Mesenchymal stem cell (in vitro differentiated cells and primary cell): ENCODE results near the gene NXPH2.

Experiments used
- DNase-seq: peaks from one replicate; pipeline ENCODE4 v3.0.0-alpha.2; 2013
- H2AFZ ChIP-seq: one replicate; pipeline ENCODE4 v1.6.1; 2013; ENCODE audit warnings: low read depth, mild to moderate bottlenecking, control low read depth, inconsistent platforms, low read length, moderate library complexity
- H2AK5ac ChIP-seq: 2 replicates; pipeline ENCODE4 v1.6.1; 2013; ENCODE audit warnings: low read length, moderate library complexity, mild to moderate bottlenecking, inconsistent platforms; ENCODE audit not compliant: severe bottlenecking
- H2BK120ac ChIP-seq: one replicate; pipeline ENCODE4 v1.6.1; 2013; ENCODE audit warnings: low read depth, mild to moderate bottlenecking, inconsistent platforms, low read length, moderate library complexity
- H2BK12ac ChIP-seq, 2 experiments: one replicate each; pipeline ENCODE4 v1.6.1; 2013; ENCODE audit warnings: inconsistent platforms in 2 of 2, low read length in 2 of 2, mild to moderate bottlenecking in 2 of 2, moderate library complexity in 2 of 2, control low read depth in 1 of 2
- H2BK15ac ChIP-seq: one replicate; pipeline ENCODE4 v1.6.1; 2013; ENCODE audit warnings: mild to moderate bottlenecking, low read depth, inconsistent platforms; ENCODE audit not compliant: poor library complexity, severe bottlenecking
- H2BK5ac ChIP-seq: 2 replicates; pipeline ENCODE4 v1.6.1; 2013; ENCODE audit warnings: low read depth, mild to moderate bottlenecking, low read length, control low read depth, inconsistent platforms; ENCODE audit not compliant: poor library complexity, severe bottlenecking
- H3K14ac ChIP-seq, 2 experiments: one replicate each; pipeline ENCODE4 v1.6.1; 2013; ENCODE audit warnings: inconsistent platforms in 2 of 2, low read length in 2 of 2, control low read depth in 1 of 2, mild to moderate bottlenecking in 1 of 2, moderate library complexity in 1 of 2
- H3K18ac ChIP-seq, 2 experiments: one replicate each; pipeline ENCODE4 v1.6.1; 2013; ENCODE audit warnings: inconsistent platforms in 2 of 2, low read length in 2 of 2, control low read depth in 1 of 2, low read depth in 1 of 2, mild to moderate bottlenecking in 1 of 2
- H3K23ac ChIP-seq, 2 experiments: one replicate each; pipeline ENCODE4 v1.6.1; 2013; ENCODE audit warnings: inconsistent platforms in 2 of 2, low read length in 2 of 2, mild to moderate bottlenecking in 2 of 2, moderate library complexity in 2 of 2, control low read depth in 1 of 2
- H3K27ac ChIP-seq: 2 replicates; pipeline ENCODE4 v1.5.1; 2013; ENCODE audit warnings: mild to moderate bottlenecking, moderate library complexity, low read length, control low read depth, inconsistent platforms; ENCODE audit not compliant: poor library complexity, severe bottlenecking
- H3K27me3 ChIP-seq, 2 experiments: 2 replicates each; pipeline versions ENCODE4 v1.6.1 to v1.7.0; 2013; ENCODE audit warnings: low read length in 2 of 2, mild to moderate bottlenecking in 2 of 2, moderate library complexity in 2 of 2, control low read depth in 1 of 2, inconsistent platforms in 1 of 2; ENCODE audit not compliant: control insufficient read depth in 1 of 2, insufficient read depth in 1 of 2
- H3K36me3 ChIP-seq, 2 experiments: 2 replicates each; pipeline versions ENCODE4 v1.6.1 to v1.7.0; 2013; ENCODE audit warnings: low read length in 2 of 2, control low read depth in 1 of 2, inconsistent platforms in 1 of 2, low read depth in 1 of 2, mild to moderate bottlenecking in 1 of 2; ENCODE audit not compliant: insufficient read depth in 2 of 2, control insufficient read depth in 1 of 2
- H3K4ac ChIP-seq, 2 experiments: one replicate each; pipeline ENCODE4 v1.6.1; 2013; ENCODE audit warnings: inconsistent platforms in 2 of 2, low read length in 2 of 2, mild to moderate bottlenecking in 2 of 2, moderate library complexity in 2 of 2, control low read depth in 1 of 2, low read depth in 1 of 2
- H3K4me1 ChIP-seq: 2 replicates; pipeline ENCODE4 v1.6.1; 2013; ENCODE audit warnings: low read depth, low read length, control low read depth; ENCODE audit not compliant: control insufficient read depth, insufficient read depth
- H3K4me2 ChIP-seq: 2 replicates; pipeline ENCODE4 v1.6.1; 2013; ENCODE audit warnings: low read length, mild to moderate bottlenecking, inconsistent platforms; ENCODE audit not compliant: poor library complexity, severe bottlenecking
- H3K4me3 ChIP-seq, 2 experiments: 2 replicates each; pipeline versions ENCODE4 v1.5.1 to v1.7.0; 2013; ENCODE audit warnings: low read length in 2 of 2, mild to moderate bottlenecking in 2 of 2, control low read depth in 1 of 2, low read depth in 1 of 2; ENCODE audit not compliant: insufficient read depth in 1 of 2
- H3K79me1 ChIP-seq: replicated peaks from 2 replicates; pipeline ENCODE4 v1.6.1; 2013; ENCODE audit warnings: mild to moderate bottlenecking, control low read depth, low read length, inconsistent platforms; ENCODE audit not compliant: poor library complexity, severe bottlenecking
- H3K9ac ChIP-seq: 2 replicates; pipeline ENCODE4 v1.7.0; 2013; ENCODE audit warnings: mild to moderate bottlenecking, low read length, moderate library complexity
- H3K9me3 ChIP-seq: 2 replicates; pipeline ENCODE4 v1.7.0; 2013; ENCODE audit warnings: mild to moderate bottlenecking, low read length; ENCODE audit not compliant: control insufficient read depth
- H4K8ac ChIP-seq: one replicate; pipeline ENCODE4 v1.6.1; 2013; ENCODE audit warnings: inconsistent platforms, mild to moderate bottlenecking, low read length, moderate library complexity
- H4K91ac ChIP-seq: one replicate; pipeline ENCODE4 v1.6.1; 2013; ENCODE audit warnings: mild to moderate bottlenecking, low read length, inconsistent platforms
- WGBS: methylation state at CpG from one replicate; pipeline ENCODE4 v1.1.7; 2013; ENCODE audit warnings: mixed read lengths; 5-methylcytosine and 5-hydroxymethylcytosine counted together

NXPH2 gene

DNA sequence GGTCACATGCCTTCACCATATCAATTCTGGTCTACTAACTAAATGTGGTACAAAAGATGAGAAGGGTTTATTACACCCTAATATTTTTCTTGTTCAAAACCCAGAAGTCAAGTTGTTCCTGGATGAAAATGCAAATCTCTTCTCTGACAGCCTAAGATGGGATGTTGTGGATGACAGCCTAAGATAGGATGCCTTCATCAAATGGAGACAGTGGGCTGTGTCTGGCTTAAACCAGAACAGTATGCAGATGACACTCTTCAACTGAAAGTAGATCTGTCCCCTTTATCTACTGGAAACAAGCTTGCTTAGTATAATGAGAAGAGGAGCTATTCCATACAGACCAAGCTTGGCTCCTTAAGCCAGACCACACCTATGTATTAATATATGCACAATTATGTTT, 17.7 kb downstream of the NXPH2 start:
- no peak for DNase-seq
- H3K14ac ChIP-seq, result no peak overlapping the region
- no peaks in the 10 kb centered on the region for H3K36me3 ChIP-seq
- H4K91ac ChIP-seq, result no peak overlapping the region
- no peak overlapping the region for H3K4me2 ChIP-seq
- no peak overlapping the region for H2AFZ ChIP-seq
- H3K4me3 ChIP-seq, result no peak overlapping the region
- no peak overlapping the region for H3K23ac ChIP-seq
- H2BK15ac ChIP-seq, result no peak overlapping the region
- no peaks in the 10 kb centered on the region for H3K4me1 ChIP-seq
- no peak overlapping the region for H2AK5ac ChIP-seq
- peaks cover 0 to 7% of the 10 kb centered on the region in 2 experiments for H3K27me3 ChIP-seq
- H3K9ac ChIP-seq, result no peak overlapping the region
- no peak overlapping the region for H2BK120ac ChIP-seq
- no peak overlapping the region for H4K8ac ChIP-seq
- H3K9me3 ChIP-seq, result no peaks in the 10 kb centered on the region
- no peak overlapping the region for H3K27ac ChIP-seq
- no peak overlapping the region for H2BK12ac ChIP-seq
- H3K18ac ChIP-seq, result no peak overlapping the region
- H3K79me1 ChIP-seq, result no peaks in the 10 kb centered on the region
- H2BK5ac ChIP-seq, result no peak overlapping the region
- no peak overlapping the region for H3K4ac ChIP-seq

DNA sequence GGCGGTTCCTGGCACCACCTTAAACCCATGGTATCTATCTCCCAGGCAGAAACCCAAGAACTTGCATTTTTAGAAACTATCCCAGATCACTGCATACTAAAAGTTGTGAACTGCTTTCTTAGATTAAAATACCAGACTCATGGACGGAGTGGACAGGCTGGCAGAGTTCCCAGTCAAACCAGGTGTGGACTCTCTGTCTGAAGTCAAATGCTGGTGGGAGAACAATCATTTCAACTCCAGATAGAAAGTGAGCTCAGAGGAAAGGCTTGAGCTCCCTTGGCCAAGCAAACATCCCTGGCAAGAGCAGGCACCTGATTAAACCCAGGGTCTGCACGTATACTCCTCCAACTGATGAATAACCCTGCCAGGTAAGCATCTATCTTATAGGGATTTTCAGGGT, 19.5 kb downstream of the NXPH2 start:
- Histone ChIP-seq H3K4me2 (no peak overlapping the region), H4K8ac (no peak overlapping the region), H3K4me3 (no peak overlapping the region), H2BK15ac (no peak overlapping the region), H3K4ac (no peak overlapping the region), H4K91ac (no peak overlapping the region), H3K4me1 (no peaks in the 10 kb centered on the region), H3K9ac (no peak overlapping the region), H3K14ac (no peak overlapping the region), H3K79me1 (no peaks in the 10 kb centered on the region), H3K9me3 (no peaks in the 10 kb centered on the region), H2AK5ac (no peak overlapping the region), H2BK120ac (no peak overlapping the region), H3K27ac (no peak overlapping the region), H2BK12ac (no peak overlapping the region), H3K23ac (no peak overlapping the region), H2BK5ac (no peak overlapping the region), H3K36me3 (no peaks in the 10 kb centered on the region), H3K18ac (no peak overlapping the region), H2AFZ (no peak overlapping the region), H3K27me3 (peaks cover 0 to 7% of the 10 kb centered on the region in 2 experiments)
- no peak for DNase-seq
- WGBS, result 87% methylated on average over 3 of the region's 3 CpGs

DNA sequence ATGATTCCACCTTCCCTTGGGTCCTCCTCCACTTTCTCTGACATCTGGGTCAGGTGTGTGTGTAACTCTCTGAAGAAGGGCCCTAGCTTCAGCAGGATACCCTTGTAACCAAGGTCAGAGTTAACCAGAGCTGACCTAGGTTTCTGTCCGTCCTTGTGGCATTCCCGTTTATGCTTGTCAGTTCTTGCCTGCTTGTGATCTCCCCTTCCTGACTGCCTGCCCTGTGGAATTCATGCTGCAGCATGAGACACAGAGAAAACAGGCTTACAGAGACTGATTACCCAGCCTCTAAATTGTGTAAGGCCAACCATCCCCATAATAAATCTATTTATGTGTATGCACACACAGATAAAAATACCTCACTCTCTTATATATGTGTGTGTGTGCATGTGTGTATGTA, 22.8 kb downstream of the NXPH2 start:
- no peaks in the 10 kb centered on the region for H3K9me3 ChIP-seq
- no peak overlapping the region for H4K91ac ChIP-seq
- H2BK5ac ChIP-seq, result no peak overlapping the region
- no peak overlapping the region for H2AFZ ChIP-seq
- H4K8ac ChIP-seq, result no peak overlapping the region
- no peak overlapping the region for H3K4me3 ChIP-seq
- H2BK15ac ChIP-seq, result no peak overlapping the region
- peaks cover 0 to 7% of the 10 kb centered on the region in 2 experiments for H3K27me3 ChIP-seq
- H2BK12ac ChIP-seq, result no peak overlapping the region
- H3K79me1 ChIP-seq, result no peaks in the 10 kb centered on the region
- H3K18ac ChIP-seq, result no peak overlapping the region
- no peaks in the 10 kb centered on the region for H3K4me1 ChIP-seq
- H2AK5ac ChIP-seq, result no peak overlapping the region
- H3K4me2 ChIP-seq, result no peak overlapping the region
- H3K23ac ChIP-seq, result no peak overlapping the region
- no peak for DNase-seq
- no peak overlapping the region for H2BK120ac ChIP-seq
- H3K14ac ChIP-seq, result no peak overlapping the region
- H3K27ac ChIP-seq, result no peak overlapping the region
- WGBS, result 94% methylated on average over 2 of the region's 2 CpGs
- H3K9ac ChIP-seq, result no peak overlapping the region
- H3K4ac ChIP-seq, result no peak overlapping the region
- no peaks in the 10 kb centered on the region for H3K36me3 ChIP-seq

DNA sequence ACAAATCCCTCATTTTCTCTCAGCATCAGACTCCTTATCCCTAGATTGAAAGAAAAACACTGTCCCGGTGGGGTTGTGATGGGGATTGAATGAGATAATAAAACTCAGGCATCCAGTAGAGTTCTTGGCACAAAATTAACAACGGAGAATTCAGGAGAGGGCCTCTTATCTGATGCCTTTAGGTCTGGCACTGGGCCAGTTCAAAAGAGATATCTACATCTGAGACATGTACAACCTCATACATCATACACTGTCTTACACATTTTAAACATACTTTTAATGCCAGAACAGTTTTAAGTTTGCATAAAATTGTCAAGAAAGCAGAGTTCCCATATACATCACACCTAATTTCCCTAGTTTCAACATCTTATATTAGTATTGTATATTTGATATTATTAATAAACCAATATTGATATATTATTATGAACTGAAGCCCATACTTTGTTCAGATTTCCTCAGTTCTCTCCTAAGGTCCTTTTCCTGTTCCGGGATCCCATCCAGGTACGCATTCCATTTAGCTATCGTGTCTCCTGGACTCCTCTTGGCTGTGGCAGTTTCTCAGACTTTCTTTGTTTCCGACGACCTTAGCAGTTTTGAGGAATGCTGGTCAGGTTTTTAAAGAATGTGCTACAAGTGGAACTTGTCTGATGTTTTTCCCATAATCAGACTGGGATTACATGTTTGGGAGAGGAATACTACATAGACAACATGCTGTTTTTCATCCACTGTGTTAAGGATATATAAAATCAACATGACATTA, 27.8 kb downstream of the NXPH2 start:
- Histone ChIP-seq H2BK15ac (no peak overlapping the region), H3K4me2 (no peak overlapping the region), H2AFZ (no peak overlapping the region), H3K4ac (no peak overlapping the region), H3K18ac (no peak overlapping the region), H2BK12ac (no peak overlapping the region), H3K23ac (no peak overlapping the region), H3K4me1 (no peaks in the 10 kb centered on the region), H3K79me1 (no peaks in the 10 kb centered on the region), H2BK120ac (no peak overlapping the region), H3K4me3 (no peak overlapping the region), H3K27me3 (no peaks in the 10 kb centered on the region), H3K9me3 (no peaks in the 10 kb centered on the region), H3K36me3 (no peaks in the 10 kb centered on the region), H4K91ac (no peak overlapping the region), H3K9ac (no peak overlapping the region), H2BK5ac (no peak overlapping the region), H2AK5ac (no peak overlapping the region), H4K8ac (no peak overlapping the region), H3K27ac (no peak overlapping the region), H3K14ac (no peak overlapping the region)
- DNase-seq, result no peak
- WGBS, result 83% methylated on average over 6 of the region's 7 CpGs
